Neural cell (in vitro differentiated cells): Measurements from ENCODE around the gene RRH. TPM values are rescaled to one million over a fixed set of nuclear protein-coding genes. Genes with fewer than 3 reads are reported as not detected.

ENCODE experiments used
- H2AFZ ChIP-seq: fragments of 200-600, 300-800 bp; sonication (generic), shearing (Covaris generic); 2 replicates; pipeline ENCODE4 v1.6.0; 2014; ENCODE audit warnings: low read depth, mild to moderate bottlenecking, antibody characterized with exemption, low read length, moderate library complexity
- H3F3A ChIP-seq: fragments of 200-600 bp; shearing (Covaris generic); 2 replicates; pipeline ENCODE4 v1.6.1; 2016; ENCODE audit warnings: mild to moderate bottlenecking, moderate library complexity, mixed read lengths, antibody characterized with exemption, low read length; ENCODE audit not compliant: insufficient read depth, poor library complexity, severe bottlenecking
- H3K27ac ChIP-seq: fragments of 200-600, 300-800 bp; sonication (generic), shearing (Covaris generic); 2 replicates; pipeline ENCODE4 v1.5.1; 2014; ENCODE audit warnings: mild to moderate bottlenecking, low read length, moderate library complexity
- H3K27me3 ChIP-seq: fragments of 300-800, 200-600 bp; sonication (generic), shearing (Covaris generic); 2 replicates; pipeline ENCODE4 v1.6.0; 2014; ENCODE audit warnings: mild to moderate bottlenecking, low read depth, low read length, moderate library complexity; ENCODE audit not compliant: insufficient read depth
- H3K36me3 ChIP-seq: fragments of 300-800, 200-600 bp; sonication (generic), shearing (Covaris generic); 2 replicates; pipeline ENCODE4 v1.5.1; 2014; ENCODE audit warnings: mild to moderate bottlenecking, antibody characterized with exemption, low read length, moderate library complexity; ENCODE audit not compliant: insufficient read depth
- H3K4me2 ChIP-seq: fragments of 300-800, 200-600 bp; sonication (generic), shearing (Covaris generic); 2 replicates; pipeline ENCODE4 v1.6.0; 2014; ENCODE audit warnings: mild to moderate bottlenecking, low read length
- H3K4me3 ChIP-seq: fragments of 300-800, 200-600 bp; sonication (generic), shearing (Covaris generic); 2 replicates; pipeline ENCODE4 v1.5.1; 2014; ENCODE audit warnings: mild to moderate bottlenecking, low read length, moderate library complexity
- H3K79me2 ChIP-seq: fragments of 200-600 bp; shearing (Covaris generic); replicated peaks from 2 replicates; pipeline ENCODE4 v1.6.0; 2014; ENCODE audit warnings: mild to moderate bottlenecking, low read length, moderate library complexity; ENCODE audit not compliant: insufficient read depth
- H3K9ac ChIP-seq: fragments of 300-800, 200-600 bp; sonication (generic), shearing (Covaris generic); 2 replicates; pipeline ENCODE4 v1.6.1; 2016; ENCODE audit warnings: mild to moderate bottlenecking, low read length, mixed read lengths
- H3K9me2 ChIP-seq: fragments of 200-600 bp; shearing (Covaris generic); 2 replicates; pipeline ENCODE4 v1.6.1; 2016; ENCODE audit warnings: mild to moderate bottlenecking, low read length, mixed read lengths; ENCODE audit not compliant: insufficient read depth
- H3K9me3 ChIP-seq: fragments of 200-600, 300-800 bp; sonication (generic), shearing (Covaris generic); 2 replicates; pipeline ENCODE4 v1.6.1; 2016; ENCODE audit warnings: mild to moderate bottlenecking, mixed run types, low read length, moderate library complexity, mixed read lengths
- H4K20me1 ChIP-seq: fragments of 200-600 bp; shearing (Covaris generic); 2 replicates; pipeline ENCODE4 v1.6.1; 2016; ENCODE audit warnings: mild to moderate bottlenecking, mixed run types; ENCODE audit not compliant: insufficient read depth
- EP300 ChIP-seq: fragments of 450-650 bp; conservative IDR thresholded peaks from 2 replicates; pipeline ENCODE4 v1.6.1; 2014; ENCODE audit warnings: antibody characterized with exemption, mild to moderate bottlenecking, moderate library complexity; ENCODE audit not compliant: poor library complexity, severe bottlenecking
- EZH2 ChIP-seq: fragments of 200-600, 300-800 bp; shearing (Covaris generic), sonication (generic); IDR thresholded peaks from 2 replicates; pipeline ENCODE4 v1.6.1; 2014; ENCODE audit warnings: antibody characterized with exemption, low read length, borderline replicate concordance, mild to moderate bottlenecking; ENCODE audit not compliant: insufficient read depth, poor library complexity, severe bottlenecking
- MXI1 ChIP-seq: fragments of 450-650 bp; conservative IDR thresholded peaks from 2 replicates; pipeline ENCODE4 v1.6.1; 2014; ENCODE audit warnings: antibody characterized with exemption, mild to moderate bottlenecking; ENCODE audit not compliant: poor library complexity, severe bottlenecking
- POLR2AphosphoS5 ChIP-seq: IDR thresholded peaks from 2 replicates; pipeline ENCODE4 v1.6.1; 2012
- RAD21 ChIP-seq: fragments of 450-650 bp; conservative IDR thresholded peaks from 2 replicates; pipeline ENCODE4 v1.6.1; 2014; ENCODE audit warnings: antibody characterized with exemption, mild to moderate bottlenecking, moderate library complexity
- REST ChIP-seq: IDR thresholded peaks from 2 replicates; pipeline ENCODE4 v1.6.1; 2012; ENCODE audit warnings: borderline replicate concordance
- SMC3 ChIP-seq: fragments of 450-650 bp; conservative IDR thresholded peaks from 2 replicates; pipeline ENCODE4 v1.6.1; 2014; ENCODE audit warnings: antibody characterized with exemption, mild to moderate bottlenecking, moderate library complexity; ENCODE audit not compliant: poor library complexity
- TAF1 ChIP-seq: IDR thresholded peaks from 2 replicates; pipeline ENCODE4 v1.6.1; 2012; ENCODE audit warnings: low read depth
- polyA plus RNA-seq: library from polyadenylated mRNA; depleted of rRNA; stranded (reverse); fragments of >200 nt; gene quantifications from 2 replicates; pipeline ENCODE4 v1.2.3, GENCODE V29; 2014
- TF ChIP-seq, protein P1 (sequence below): fragments of 450-650 bp; IDR thresholded peaks from 2 replicates; pipeline ENCODE4 v1.5.1; 2014; ENCODE audit warnings: antibody characterized with exemption, mild to moderate bottlenecking, moderate library complexity; ENCODE audit not compliant: poor library complexity, severe bottlenecking

The RRH gene
- polyA plus RNA-seq, 1 donor from 2014 or later: 1.2 TPM

DNA sequence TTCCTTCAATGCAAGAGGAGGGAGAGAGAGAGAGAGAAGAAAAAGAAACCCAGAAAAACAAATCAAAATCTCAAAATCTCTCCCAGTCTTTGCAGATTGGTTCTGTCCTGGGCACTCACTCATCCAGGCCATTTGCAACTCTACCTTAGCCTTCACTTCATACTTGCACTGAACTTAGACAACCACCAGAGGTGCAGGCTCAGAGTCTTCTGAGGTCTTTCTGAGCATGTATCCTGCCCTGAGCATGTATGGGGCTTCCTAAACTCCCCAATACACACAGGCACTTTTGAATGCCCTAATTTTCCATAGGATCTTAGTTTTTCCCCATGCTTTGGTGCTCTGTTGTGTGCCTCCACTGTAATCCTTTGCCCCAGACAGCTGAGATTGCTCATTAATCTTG is 28.9 kb upstream of the RRH start:
- TF ChIP-seq MXI1 (no peak), EZH2 (no peak), SMC3 (no peak), EP300 (no peak), RAD21 (no peak), TAF1 (no peak), POLR2AphosphoS5 (no peak)
- TF ChIP-seq, protein P1, sequence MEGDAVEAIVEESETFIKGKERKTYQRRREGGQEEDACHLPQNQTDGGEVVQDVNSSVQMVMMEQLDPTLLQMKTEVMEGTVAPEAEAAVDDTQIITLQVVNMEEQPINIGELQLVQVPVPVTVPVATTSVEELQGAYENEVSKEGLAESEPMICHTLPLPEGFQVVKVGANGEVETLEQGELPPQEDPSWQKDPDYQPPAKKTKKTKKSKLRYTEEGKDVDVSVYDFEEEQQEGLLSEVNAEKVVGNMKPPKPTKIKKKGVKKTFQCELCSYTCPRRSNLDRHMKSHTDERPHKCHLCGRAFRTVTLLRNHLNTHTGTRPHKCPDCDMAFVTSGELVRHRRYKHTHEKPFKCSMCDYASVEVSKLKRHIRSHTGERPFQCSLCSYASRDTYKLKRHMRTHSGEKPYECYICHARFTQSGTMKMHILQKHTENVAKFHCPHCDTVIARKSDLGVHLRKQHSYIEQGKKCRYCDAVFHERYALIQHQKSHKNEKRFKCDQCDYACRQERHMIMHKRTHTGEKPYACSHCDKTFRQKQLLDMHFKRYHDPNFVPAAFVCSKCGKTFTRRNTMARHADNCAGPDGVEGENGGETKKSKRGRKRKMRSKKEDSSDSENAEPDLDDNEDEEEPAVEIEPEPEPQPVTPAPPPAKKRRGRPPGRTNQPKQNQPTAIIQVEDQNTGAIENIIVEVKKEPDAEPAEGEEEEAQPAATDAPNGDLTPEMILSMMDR: no peak
- H3K4me2 ChIP-seq: no peak overlapping the region
- no peak overlapping the region for H3K27ac ChIP-seq
- no peaks in the 10 kb centered on the region for H3K9me3 ChIP-seq
- no peak overlapping the region for H3K9ac ChIP-seq
- H3K9me2 ChIP-seq: no peaks in the 10 kb centered on the region
- no peaks in the 10 kb centered on the region for H3K27me3 ChIP-seq
- no peaks in the 10 kb centered on the region for H4K20me1 ChIP-seq
- no peaks in the 10 kb centered on the region for H3F3A ChIP-seq
- H2AFZ ChIP-seq: no peak overlapping the region
- no peaks in the 10 kb centered on the region for H3K36me3 ChIP-seq
- no peak overlapping the region for H3K4me3 ChIP-seq
- no peaks in the 10 kb centered on the region for H3K79me2 ChIP-seq

DNA sequence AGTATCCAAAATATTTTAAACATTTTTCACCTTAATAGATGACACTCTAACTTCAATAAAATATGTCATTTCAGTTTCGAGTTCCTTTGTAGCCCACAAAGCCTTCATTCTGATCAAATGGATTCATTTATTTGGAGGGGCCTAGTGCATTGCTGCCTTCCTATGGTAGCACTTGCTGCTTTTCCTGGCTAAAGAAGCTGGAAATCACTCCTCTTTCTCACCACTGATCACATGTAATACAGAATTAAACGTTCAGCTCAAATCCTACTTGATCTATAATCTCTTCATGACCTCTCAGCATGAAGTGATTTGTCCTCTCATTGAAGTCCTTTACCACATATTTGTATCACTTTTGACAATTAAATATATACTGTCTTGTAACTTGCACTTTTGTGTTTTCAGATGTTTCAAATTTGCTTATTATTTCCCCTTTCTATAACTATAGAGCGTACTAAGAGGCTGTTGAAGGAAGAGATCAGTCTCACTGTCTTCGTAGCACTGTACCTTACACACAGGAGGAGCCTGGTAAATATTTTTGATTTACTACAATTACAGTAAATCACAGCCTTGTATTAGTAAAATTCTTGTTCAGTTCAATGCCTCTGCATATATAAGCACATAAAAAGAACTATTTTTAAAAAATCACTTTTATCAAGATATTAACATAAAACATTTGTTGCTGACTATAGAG is 26.5 kb upstream of the RRH start:
- Histone ChIP-seq H3K36me3 (no peaks in the 10 kb centered on the region), H2AFZ (no peak overlapping the region), H4K20me1 (no peaks in the 10 kb centered on the region), H3K4me2 (no peak overlapping the region), H3K9me3 (no peaks in the 10 kb centered on the region), H3K27ac (no peak overlapping the region), H3K9me2 (no peaks in the 10 kb centered on the region), H3F3A (no peaks in the 10 kb centered on the region), H3K4me3 (no peak overlapping the region), H3K27me3 (no peaks in the 10 kb centered on the region), H3K9ac (no peak overlapping the region), H3K79me2 (no peaks in the 10 kb centered on the region)
- no peak for TF ChIP-seq RAD21
- TF ChIP-seq, protein P1: no peak
- TF ChIP-seq SMC3: no peak
- no peak for TF ChIP-seq REST
- TF ChIP-seq EZH2: no peak
- TF ChIP-seq TAF1: no peak
- TF ChIP-seq POLR2AphosphoS5: no peak
- TF ChIP-seq MXI1: no peak
- no peak for TF ChIP-seq EP300
